Measurements from ENCODE around the gene ANO1. TPM values are rescaled to one million over a fixed set of nuclear protein-coding genes. Genes with fewer than 3 reads are reported as not detected.

Gene ANO1
- polyA plus RNA-seq, 10 donors: 6.1 to 13.5 (median 9.4) TPM

- DNase-seq: no peak
These were observed 27.9 kb upstream of the ANO1 start for GRCh38 chr11:70050243-70050642.

GRCh38 chr11:70054004-70054403 lies 24.1 kb upstream of the ANO1 start:
- no peak for DNase-seq

GRCh38 chr11:70055444-70055843 lies 22.7 kb upstream of the ANO1 start:
- DNase-seq: no peak

GRCh38 chr11:70057080-70057479 lies 21.0 kb upstream of the ANO1 start:
- no peak for DNase-seq

- peak in 2 of 3 donors; percentile 38 to 66 for DNase-seq
These were observed 18.1 kb upstream of the ANO1 start for GRCh38 chr11:70059971-70060370.

- DNase-seq: no peak
These were observed 17.4 kb upstream of the ANO1 start for GRCh38 chr11:70060611-70061293.

GRCh38 chr11:70061734-70062133 lies 16.4 kb upstream of the ANO1 start:
- DNase-seq: no peak

GRCh38 chr11:70063121-70063520 lies 15.0 kb upstream of the ANO1 start:
- DNase-seq: no peak

GRCh38 chr11:70063555-70063954 lies 14.6 kb upstream of the ANO1 start:
- DNase-seq: no peak

- no peak for DNase-seq
These were observed 13.9 kb upstream of the ANO1 start for GRCh38 chr11:70064008-70064725.

GRCh38 chr11:70064726-70065317 lies 13.3 kb upstream of the ANO1 start:
- no peak for DNase-seq

- DNase-seq: no peak
These were observed 12.6 kb upstream of the ANO1 start for GRCh38 chr11:70065318-70066135.

- DNase-seq: no peak
These were observed 12.0 kb upstream of the ANO1 start for GRCh38 chr11:70066136-70066520.

GRCh38 chr11:70066628-70067027 lies 11.5 kb upstream of the ANO1 start:
- DNase-seq: no peak

- DNase-seq: no peak
These were observed 11.1 kb upstream of the ANO1 start for GRCh38 chr11:70067036-70067435.

GRCh38 chr11:70067591-70068341 lies 10.4 kb upstream of the ANO1 start:
- no peak for DNase-seq

GRCh38 chr11:70068345-70068744 lies 9.8 kb upstream of the ANO1 start:
- no peak for DNase-seq

- DNase-seq: no peak
These were observed 9.2 kb upstream of the ANO1 start for GRCh38 chr11:70068950-70069349.

GRCh38 chr11:70070706-70071105 lies 7.4 kb upstream of the ANO1 start:
- no peak for DNase-seq

- no peak for DNase-seq
These were observed 6.1 kb upstream of the ANO1 start for GRCh38 chr11:70071996-70072395.

- no peak for DNase-seq
These were observed 5.7 kb upstream of the ANO1 start for GRCh38 chr11:70072461-70072860.
